HUDEP-2 (cell line): Measurements from ENCODE around the gene EHD1.

ENCODE experiments used
- DNase-seq, 76 experiments: peaks; one replicate each; lab custom pipeline; 2025; ENCODE audit not compliant: unreplicated experiment in 76 of 76; lab: John Stamatoyannopoulos, UW

The EHD1 gene

DNA sequence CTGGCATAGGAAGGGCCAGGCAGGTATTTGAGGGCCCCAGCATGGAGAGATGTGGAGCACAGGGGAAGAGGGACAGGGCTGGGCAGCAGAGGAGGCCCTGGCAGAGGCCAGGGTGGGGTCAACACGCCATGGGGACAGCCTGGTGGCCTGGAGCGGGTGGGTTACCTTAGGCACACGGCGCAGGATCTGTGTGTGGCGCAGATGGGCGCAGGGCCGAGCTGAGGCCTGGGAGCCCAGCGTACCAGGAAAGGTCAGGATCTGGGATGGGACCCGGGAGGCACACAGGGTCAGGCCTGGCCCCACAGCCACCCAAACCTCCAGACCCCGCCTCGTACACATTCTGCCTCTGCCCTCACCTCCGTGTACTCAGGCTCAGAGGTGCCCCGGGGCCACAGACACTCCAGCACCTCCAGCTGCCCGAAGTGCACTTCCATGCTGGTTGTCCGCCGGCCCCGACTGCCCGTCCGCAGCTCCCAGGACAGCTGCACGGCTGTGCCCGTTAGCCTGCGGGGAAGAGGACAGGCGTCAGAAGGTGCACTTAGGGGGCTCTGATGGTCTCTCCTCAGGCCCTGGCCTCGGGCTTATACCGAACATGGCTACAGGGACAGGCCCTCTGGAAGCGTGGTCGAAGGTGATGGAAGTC is 32.2 kb upstream of the EHD1 start:
- no peak for DNase-seq

DNA sequence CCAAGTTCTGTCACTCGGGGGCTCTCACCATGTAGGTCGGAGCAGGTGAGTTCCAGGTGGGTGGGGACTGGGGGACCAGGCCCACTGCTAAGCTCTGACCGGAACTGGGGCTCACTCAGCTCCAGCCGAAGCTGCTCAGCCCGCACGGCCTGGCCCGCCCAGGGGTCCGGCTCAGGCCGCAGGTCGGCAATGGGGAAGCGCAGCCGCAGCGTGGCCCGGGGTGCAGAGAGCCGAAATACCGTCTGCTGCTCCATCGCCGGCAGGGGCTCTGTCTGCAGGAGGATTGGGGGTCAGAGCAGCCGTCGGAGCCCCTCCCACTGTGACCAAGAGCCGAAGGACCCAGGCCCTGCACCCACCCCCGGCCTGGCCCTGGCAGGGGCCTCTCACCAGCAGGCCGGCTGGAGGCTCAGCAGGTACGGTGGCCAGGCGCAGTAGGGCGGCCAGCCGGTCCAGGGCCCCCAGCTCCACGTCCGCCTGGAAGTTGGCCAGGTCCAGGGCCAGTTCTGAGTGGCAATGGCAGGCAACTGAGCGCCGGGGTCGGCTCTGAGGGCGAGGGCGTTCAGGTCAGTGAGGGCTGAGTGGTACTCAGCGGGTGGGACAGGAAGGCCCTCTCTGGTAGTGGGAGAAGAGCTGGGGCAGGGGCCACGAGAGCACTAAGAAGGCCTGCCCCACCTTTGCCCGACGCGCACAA is 31.4 kb upstream of the EHD1 start:
- DNase-seq, result no peak

DNA sequence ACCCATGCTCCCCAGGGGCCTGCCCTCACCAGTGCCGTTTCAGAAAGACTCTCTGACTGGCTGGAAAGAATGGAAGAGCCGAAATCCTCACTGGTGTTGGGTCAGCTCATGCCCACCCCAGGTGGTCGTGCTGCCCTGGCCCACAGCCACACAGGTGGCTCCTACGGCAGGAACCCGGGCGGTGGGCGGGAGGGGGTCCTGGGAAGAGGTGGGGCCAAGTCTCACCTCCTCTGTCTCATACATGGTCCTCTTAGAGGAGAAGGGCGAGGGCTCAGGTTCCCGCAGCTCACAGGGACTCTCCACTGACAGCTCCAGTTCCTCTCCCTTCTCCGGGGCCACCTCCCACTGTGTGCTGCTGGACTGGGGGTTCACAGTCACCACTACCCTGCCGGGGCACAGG is 30.3 kb upstream of the EHD1 start:
- DNase-seq, result no peak

DNA sequence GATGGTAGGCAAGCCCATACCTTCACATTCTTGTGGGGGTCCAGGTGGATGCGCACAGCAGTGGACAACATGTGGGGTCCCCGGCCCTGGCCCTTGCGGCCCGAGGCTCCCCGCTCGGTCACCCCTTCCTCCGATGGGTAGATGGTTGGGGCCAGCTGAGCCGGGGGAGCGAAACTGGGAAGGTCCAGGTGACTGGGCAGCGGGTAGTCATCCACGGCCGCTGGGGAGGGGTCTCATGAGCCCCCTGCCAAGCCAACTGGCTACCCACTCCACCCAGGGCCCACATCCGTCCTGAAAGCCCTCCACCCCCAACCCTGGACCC is 27.9 kb upstream of the EHD1 start:
- DNase-seq, result no peak

DNA sequence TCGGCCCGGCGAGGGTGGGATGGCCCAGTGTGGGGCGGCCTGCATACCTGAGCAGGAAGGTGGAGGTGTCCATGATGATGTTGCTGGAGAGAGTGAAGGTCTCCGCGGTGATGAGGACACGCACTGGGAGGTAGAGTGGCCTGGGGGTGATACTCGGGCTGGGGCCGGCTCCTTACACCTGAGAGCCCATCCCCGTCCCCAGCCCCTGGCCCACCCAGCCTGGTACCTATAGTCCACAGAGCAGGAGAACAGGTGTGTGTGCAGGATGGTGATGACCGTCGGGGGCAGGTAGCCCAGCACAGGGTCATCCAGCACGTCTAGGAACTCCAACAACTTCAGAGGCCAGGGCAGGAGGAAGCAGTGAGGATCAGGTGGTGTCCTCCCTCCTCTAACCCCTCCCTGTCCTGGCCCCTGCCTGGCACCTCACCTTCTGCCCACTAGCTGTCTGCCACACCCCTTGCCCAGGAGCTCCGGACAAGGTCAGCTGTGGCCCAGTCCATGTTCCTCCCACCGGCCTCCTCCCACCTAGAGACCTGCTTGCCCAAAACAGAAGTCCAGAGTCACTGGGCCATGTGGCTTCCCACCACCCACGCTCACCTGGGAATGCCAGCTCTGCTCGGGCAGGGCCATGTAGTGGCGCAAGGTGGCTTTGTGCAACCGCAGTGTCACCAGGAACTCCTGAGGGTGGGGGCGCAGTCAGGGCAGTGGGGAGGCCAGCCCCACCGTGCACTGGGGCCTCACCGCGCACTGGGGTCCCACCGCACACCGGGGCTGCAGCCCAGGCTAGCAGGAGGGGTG is 27.3 kb upstream of the EHD1 start:
- no peak for DNase-seq

DNA sequence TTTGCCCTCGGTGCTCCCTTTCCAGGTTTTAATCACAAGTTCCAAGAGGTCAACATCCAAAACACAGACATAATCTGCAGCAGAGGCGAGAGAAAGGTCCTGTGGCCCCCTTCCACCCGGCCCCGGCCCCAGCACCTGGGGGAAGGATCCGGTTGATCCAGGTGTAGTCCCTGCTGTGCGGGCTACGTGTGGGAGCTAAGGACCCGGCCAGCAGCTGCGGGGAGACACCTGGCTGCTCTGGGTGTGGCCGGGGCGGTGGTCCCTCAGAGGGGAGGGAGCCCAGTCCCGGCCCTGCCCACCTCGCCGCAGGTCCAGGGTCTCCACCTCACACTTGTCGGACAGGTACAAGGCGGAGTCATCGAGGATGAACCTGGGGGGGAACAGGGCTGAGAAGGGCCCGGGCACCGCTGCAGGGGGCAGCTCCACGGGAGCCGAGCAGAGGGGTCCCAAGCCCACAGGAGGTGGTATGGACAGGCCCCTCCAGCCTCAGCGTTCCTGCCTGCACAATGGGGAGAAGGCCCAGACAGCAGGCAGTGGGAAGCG is 24.9 kb upstream of the EHD1 start:
- DNase-seq, result no peak

DNA sequence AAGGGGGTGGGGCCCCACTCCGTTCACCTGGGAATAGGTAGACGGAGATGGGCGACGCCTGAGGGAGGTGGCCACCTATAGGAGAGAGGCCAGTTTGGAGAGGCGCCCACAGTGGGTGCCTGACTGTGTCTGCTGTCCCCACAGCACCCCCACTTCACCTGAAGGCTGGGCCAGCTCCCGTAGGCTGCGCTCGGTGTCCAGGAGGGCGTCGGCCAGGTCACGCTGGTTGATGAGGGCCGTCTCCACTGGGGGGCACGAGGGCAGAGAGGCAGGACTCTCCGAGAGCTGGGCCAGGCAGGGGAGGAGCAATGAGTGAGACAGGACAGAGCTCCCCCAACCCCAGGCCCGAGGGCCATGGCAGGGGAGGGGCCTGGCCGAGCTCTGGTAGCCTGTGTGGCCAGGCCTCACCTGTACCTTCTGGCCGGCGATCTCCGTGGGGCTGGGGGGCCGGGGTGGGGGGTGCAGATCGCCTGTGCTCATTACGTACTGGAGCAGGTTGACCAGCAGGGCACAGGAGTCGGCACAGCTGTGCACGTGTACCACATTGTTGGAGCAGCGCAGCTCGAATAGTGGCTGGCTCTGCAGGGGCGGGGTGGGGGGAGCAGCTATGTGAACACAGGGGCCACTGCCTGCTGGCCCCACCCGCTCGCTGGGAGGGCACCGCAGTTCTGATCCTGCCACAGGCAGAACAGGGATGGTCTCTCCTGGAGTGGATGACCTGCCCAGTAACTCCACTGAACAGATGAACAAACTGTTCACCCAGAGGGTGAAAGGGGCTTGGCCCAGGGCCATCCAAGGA is 23.9 kb upstream of the EHD1 start:
- DNase-seq, result no peak

DNA sequence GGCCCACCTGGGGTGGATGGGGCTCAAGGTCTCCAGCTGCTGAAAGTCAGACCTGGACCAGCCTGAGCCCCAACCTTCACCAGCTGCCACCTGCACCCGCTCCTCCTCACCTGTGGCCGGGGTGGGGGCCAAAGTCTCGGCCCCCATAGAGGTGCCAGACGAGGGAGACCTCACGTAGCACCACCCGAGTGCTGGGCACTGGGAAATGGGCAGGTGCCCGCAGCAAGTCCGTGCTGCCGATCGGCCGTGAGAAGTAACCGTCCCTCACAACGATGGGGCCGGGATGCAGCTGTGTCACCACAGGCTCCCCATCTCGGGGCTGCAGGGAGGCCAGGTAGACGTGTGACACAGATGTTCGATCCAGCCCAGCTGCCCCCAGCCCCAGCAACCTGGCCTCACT is 22.4 kb upstream of the EHD1 start:
- DNase-seq, result no peak

DNA sequence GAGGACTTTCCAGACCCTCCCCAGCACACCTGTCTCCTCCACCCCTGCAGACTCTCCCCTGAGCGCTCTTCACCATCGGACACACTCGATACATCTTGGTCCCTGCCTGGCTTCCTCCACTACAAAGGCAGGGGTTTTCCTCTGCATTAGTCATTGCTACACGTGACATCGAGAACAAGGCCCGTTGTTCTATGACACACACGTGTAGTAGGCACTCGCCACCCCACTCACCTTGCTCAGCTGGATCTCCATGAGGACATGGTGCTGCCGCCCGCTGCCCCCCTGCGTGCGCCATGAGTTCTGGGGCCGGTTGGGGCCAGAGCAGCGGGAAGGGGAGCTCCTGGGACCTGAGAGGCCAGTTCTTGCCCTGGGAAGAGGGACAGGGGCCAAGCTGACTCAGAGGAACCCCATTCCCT is 21.9 kb upstream of the EHD1 start:
- DNase-seq, result no peak

DNA sequence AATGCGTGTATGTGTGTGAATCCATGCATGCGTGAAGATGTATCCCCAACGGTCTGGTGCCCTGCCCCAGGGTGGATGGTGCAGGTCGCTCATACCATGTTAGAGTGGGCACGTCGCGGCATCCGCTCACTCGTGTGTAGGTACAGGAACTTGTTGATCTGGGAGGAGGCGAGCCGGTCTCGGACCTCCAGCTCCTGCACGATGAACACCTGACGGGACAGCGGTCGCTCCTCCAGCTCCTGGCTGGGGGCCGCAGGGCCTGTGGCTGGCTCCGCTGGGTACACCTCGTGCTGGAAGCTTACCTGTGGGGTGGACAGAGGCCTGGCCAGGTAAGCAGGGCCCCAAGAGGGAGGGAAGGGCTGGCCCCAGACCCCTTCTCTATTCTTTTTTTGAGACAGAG is 20.1 kb upstream of the EHD1 start:
- no peak for DNase-seq

DNA sequence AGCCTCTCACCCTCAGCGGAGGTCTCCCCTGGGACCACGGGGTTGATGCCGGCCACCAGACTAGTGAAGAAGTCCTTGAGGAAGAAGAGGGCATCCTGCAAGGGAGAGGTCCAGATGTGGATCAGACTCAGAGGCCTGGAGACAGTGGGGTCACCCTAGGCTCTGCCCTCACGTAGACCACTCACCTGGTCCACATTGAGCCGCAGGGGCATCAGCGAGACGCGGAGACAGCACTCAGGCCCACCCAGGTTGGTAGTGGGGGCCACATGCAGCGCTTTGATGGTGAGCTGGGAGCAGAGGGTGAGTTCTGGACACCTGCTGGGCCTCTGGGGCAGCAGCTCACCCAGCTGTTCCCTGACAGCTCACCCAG is 19.6 kb upstream of the EHD1 start:
- DNase-seq, result no peak

DNA sequence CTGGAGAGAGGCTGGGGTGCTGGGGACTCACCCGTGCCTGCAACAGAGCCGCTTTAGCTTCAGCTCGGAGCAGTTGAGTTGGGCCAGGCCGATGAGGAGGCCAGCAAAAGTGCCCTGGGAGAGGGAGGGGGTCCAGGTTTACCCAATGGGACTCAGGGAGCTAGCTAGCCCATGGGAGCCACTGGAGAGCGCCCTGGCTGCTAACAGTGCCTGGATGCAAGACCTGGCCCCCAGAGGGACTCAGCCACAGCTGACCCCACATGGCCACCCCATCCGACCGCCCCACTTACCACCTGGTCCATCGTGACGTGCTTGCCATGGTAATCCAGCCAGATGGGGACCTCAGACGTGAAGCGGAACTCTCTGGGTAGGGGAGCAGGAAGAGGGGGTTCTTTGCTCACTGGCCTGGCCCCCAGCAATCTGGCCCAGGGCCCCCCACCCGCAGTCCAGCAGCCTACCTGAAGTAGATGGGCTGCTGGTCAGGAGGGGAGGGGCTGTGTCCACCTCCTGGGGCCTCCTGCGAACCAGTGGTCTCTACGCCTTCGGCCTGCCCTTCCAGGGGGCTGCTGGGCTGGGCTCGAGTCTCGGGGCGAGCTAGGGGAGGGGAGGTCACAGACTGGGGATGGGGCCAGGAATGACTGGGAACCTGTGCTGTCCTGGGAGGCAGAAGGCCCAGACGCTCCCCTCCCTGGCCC is 19.1 kb upstream of the EHD1 start:
- no peak for DNase-seq

DNA sequence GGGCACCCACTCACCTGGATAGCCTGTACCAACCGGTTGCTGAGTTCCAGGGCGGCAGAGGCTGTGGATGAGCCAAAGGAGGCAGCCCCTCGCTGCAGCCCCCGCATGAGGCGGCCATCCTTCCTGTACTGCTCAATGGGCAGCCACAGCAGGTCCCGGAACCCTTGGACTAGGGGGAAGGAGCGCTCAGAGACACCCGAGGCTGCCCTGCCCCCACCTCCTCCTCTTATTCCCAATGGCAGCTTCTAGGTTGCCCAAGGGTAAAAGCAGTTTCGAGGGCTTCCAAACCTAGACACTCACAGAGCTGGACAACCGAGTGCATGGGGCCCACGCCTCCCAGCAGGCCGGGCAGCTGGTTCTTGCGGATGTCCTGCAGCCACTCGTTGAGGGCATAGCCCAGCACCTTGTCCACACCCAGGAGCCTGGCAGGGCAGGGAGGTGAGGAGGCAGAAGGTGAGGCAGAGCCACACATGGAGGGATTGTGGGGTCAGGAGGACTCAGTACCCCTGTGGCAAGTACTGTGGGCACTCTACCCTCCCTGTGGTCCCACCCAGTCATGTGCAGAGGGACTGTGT is 18.1 kb upstream of the EHD1 start:
- DNase-seq, result no peak

DNA sequence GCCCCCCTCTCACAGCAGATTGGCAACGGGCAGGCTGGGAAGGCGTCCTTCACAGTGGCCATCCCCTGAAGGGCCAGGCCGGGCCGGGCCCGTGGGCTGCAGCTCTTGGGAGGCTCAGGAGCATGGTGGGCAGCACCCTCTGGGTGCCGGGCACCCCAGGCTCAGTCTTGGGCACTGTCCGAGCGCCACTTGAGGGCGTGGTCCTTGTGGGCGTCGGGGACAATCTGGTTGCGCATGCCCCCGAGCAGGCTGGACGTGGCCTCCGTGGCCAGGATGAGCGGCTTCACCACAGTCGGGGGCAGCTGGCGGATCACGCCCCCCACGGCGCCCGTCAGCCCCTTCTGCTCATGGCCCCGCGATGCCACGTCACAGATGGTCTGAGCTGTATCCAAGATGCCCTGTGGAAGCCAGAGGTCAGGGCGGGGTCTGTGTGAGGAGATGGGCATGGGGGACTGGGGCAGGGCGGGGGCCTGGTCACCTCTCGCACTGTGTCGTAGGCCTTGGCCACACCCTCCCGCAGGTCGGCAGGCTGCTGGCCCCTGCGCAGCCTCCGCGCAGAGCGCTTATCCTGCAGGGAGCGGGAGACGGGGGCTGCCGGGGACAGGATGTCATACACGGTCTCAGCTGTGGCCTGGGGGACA is 16.5 kb upstream of the EHD1 start:
- no peak for DNase-seq

DNA sequence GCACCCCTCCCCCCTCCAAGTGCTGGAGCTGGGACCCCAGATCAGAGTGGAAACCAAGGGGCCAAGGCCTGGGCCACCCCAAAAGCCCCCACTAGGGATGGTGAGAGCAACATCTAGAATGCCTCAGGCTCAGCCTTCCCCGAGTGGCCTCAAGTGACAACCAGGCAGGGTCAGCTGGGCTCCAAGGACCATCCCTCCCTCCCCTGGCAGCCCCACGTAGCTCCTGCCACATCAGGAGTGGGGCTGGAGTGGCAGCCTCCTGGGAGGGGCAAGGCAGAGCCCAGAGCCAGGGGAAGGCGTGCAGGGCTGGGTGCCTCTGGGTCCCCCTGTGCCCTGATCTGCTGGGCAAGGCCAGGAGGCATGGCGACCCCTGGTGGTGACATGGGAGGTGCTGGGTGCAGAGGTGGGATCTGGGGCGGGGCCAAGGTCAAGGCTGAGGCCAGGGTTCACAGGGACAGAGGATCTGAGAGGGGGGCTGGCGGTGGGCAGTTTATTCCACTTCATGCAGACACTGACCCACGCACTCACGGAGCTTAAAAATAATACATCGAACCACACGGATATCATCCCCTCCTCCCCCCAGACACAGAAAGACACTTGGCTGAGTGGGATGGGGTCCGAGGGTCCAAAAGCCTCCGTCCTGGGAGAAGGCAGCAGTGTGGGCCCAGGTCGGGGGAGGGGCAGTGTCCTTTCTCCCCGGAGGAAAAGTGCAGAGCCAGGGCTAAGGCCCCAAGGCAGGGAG is 15.8 kb upstream of the EHD1 start:
- peak in 73 of 76 experiments; percentile 27 to 92 (median 82) for DNase-seq

DNA sequence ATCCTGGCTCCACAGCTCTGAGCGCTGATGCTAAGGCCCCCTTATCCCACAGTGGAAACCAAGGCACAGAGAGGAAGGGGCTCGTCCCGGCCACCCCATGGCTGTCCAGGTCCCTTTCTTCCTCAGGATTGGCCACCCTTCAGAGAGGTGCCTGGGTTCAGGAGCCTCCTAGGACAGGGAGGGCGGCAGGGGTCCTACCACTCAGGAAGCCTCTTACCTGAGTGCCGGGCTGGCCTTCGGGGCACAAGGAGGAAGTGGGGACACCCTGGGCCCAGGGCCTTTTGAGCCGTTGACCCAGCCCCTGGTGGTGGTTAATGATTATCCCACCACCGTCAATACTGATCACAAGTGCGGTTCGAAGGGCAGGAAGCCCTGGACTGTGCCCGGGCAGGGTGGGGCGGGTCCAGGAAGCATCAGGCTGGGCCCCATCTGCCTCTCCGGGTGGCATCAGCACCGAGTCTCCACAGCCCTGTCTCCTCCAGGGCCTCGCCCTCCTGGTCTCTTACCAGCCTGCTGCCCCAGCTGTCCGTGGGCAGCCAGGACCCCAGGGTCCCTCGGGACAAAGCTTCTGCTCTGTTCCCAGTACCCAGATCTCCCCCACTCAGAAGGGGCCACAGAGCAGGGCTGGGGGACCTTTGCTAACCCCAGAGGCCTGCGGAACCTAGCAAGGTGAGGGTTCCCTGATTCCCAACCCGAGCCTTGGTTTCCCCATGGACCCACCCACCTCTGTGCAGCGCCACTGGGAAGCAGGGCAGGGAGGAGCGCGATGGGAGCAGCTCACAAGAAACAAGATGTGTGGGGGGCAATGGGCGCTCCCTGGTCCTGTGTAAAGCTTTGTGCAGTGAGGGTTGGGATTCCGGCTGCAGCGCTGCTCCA is 15.0 kb upstream of the EHD1 start:
- DNase-seq, result peak in 1 of 76 experiments; percentile 9

DNA sequence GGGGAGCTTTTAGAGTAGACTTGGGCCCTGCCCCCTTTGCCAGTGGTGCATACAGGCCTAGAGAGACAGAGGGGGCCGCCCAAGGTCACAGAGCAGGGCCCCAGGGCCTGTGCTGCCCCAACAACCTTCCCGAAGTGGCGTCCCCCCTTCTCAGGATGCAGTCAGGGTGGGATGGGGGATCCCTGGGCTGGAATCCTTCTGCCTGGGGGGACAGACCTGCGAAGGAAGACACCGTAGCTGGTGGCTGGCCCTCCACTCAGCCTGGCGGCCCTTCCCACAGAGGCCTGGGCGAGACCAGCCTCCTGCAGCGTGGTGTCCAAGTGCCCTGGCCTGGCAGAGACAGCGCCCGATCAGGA is 14.4 kb upstream of the EHD1 start:
- no peak for DNase-seq

DNA sequence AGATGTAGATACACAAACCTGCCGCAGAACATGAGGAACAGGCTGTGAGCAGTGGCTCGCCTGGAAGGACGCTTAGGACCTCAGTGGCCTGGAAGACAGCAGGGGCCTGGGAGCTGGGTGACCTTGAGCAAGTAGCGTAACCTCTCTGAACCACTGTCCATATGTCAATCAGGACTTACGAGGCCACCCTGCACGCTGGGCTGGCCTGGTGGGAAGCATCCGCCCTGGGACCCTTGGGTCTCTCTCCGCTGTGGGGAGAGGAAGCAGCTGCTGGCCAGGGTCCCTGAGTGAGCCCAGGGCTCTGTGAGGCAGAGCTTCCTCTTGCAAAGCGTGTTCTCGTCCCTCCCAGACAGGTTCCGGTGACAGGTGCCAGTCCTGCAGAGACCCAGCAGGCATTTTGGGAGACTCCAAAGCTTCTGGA is 14.0 kb upstream of the EHD1 start:
- DNase-seq, result no peak
